Gastrocnemius medialis (tissue), 4 donors: Measurements from ENCODE around the gene TRABD2A.

ENCODE experiments used
- POLR2A ChIP-seq, 2 donors: fragments of 450-650 bp; IDR thresholded peaks; one replicate each; pipeline ENCODE4 v1.6.1; 2017; ENCODE audit warnings: antibody characterized with exemption in 2 of 2, mild to moderate bottlenecking in 2 of 2, moderate library complexity in 2 of 2
- TF ChIP-seq, protein P1 (sequence below), 5 experiments: fragments of 450-650 bp in 3 of 5; fragments of 200-600 bp in 2 of 5; sonication (generic) in 2 of 5; IDR thresholded peaks in 4 of 5; conservative IDR thresholded peaks in 1 of 5; 1 replicate in 4 of 5; 2 replicates in 1 of 5; pipeline ENCODE4 v1.5.1; 2016 to 2019; ENCODE audit warnings: antibody characterized with exemption in 5 of 5, mild to moderate bottlenecking in 3 of 5, moderate library complexity in 3 of 5

DNA sequence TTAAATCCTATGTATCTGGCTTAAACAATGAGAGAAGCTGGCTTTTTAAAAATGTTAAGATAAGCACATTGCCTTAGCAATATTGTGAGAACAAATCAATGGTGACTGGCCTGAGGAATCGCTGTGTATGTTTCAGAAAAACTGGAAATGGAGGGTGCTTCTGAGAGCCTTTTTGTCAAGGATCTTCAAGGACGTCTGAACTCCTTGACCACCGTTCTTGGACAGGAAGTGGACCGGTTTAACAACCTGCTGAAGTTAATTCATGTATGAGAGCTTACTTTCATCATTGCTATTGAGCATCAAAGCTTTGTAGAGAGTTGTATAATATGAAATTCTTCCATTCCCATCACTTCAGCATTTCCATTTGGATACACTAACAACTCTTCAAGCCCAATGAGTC, 72.6 kb downstream of the TRABD2A start:
- TF ChIP-seq, protein P1, sequence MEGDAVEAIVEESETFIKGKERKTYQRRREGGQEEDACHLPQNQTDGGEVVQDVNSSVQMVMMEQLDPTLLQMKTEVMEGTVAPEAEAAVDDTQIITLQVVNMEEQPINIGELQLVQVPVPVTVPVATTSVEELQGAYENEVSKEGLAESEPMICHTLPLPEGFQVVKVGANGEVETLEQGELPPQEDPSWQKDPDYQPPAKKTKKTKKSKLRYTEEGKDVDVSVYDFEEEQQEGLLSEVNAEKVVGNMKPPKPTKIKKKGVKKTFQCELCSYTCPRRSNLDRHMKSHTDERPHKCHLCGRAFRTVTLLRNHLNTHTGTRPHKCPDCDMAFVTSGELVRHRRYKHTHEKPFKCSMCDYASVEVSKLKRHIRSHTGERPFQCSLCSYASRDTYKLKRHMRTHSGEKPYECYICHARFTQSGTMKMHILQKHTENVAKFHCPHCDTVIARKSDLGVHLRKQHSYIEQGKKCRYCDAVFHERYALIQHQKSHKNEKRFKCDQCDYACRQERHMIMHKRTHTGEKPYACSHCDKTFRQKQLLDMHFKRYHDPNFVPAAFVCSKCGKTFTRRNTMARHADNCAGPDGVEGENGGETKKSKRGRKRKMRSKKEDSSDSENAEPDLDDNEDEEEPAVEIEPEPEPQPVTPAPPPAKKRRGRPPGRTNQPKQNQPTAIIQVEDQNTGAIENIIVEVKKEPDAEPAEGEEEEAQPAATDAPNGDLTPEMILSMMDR (IDR thresholded peaks at IDR 0.05 in 4 of 5, conservative IDR thresholded peaks at IDR 0.05 in 1 of 5), result no peak
- no peak for TF ChIP-seq POLR2A (IDR thresholded peaks at IDR 0.05)
